Ishikawa (cell line): ENCODE measurements around the gene PDIK1L.

Experiments
- CEBPB ChIP-seq: IDR thresholded peaks from 2 replicates; pipeline ENCODE4 v1.6.1; 2012
- CREB1 ChIP-seq: IDR thresholded peaks from 2 replicates; pipeline ENCODE4 v1.6.1; 2012; ENCODE audit warnings: low read depth
- EGR1 ChIP-seq: IDR thresholded peaks from 2 replicates; pipeline ENCODE4 v1.6.1; 2012
- EP300 ChIP-seq: IDR thresholded peaks from 2 replicates; pipeline ENCODE4 v1.6.1; 2012; ENCODE audit warnings: borderline replicate concordance
- FOXM1 ChIP-seq: IDR thresholded peaks from 2 replicates; pipeline ENCODE4 v1.6.1; 2012; ENCODE audit warnings: low read depth, borderline replicate concordance
- NFIC ChIP-seq: IDR thresholded peaks from 2 replicates; pipeline ENCODE4 v1.6.1; 2012
- RAD21 ChIP-seq: IDR thresholded peaks from 2 replicates; pipeline ENCODE4 v1.6.1; 2012; ENCODE audit warnings: low read depth
- TAF1 ChIP-seq: IDR thresholded peaks from 2 replicates; pipeline ENCODE4 v1.6.1; 2012; ENCODE audit warnings: low read depth, mild to moderate bottlenecking
- TCF12 ChIP-seq: IDR thresholded peaks from 2 replicates; pipeline ENCODE4 v1.6.1; 2012; ENCODE audit warnings: low read depth
- YY1 ChIP-seq: IDR thresholded peaks from 2 replicates; pipeline ENCODE4 v1.6.1; 2012; ENCODE audit warnings: low read depth
- ZBTB7A ChIP-seq: IDR thresholded peaks from 2 replicates; pipeline ENCODE4 v1.6.1; 2012; ENCODE audit warnings: low read depth

- TF ChIP-seq RAD21: no peak
- no peak for TF ChIP-seq EGR1
- no peak for TF ChIP-seq YY1
- no peak for TF ChIP-seq CREB1
- no peak for TF ChIP-seq EP300
- TF ChIP-seq TAF1: no peak
- no peak for TF ChIP-seq CEBPB
- TF ChIP-seq TCF12: no peak
- no peak for TF ChIP-seq NFIC
- no peak for TF ChIP-seq ZBTB7A
- no peak for TF ChIP-seq FOXM1
These were observed 19.2 kb upstream of the PDIK1L start for GRCh38 chr1:26092422-26092821.
